HG03175 (cell line): Measurements from ENCODE around the gene TLNRD1.

Experiments used
- ATAC-seq: cut with Tn5 transposase; IDR thresholded peaks from one replicate; pipeline ENCODE4 v1.9.1; 2021; ENCODE audit warnings: mild to moderate bottlenecking, moderate library complexity; ENCODE audit not compliant: unreplicated experiment

Gene TLNRD1

DNA sequence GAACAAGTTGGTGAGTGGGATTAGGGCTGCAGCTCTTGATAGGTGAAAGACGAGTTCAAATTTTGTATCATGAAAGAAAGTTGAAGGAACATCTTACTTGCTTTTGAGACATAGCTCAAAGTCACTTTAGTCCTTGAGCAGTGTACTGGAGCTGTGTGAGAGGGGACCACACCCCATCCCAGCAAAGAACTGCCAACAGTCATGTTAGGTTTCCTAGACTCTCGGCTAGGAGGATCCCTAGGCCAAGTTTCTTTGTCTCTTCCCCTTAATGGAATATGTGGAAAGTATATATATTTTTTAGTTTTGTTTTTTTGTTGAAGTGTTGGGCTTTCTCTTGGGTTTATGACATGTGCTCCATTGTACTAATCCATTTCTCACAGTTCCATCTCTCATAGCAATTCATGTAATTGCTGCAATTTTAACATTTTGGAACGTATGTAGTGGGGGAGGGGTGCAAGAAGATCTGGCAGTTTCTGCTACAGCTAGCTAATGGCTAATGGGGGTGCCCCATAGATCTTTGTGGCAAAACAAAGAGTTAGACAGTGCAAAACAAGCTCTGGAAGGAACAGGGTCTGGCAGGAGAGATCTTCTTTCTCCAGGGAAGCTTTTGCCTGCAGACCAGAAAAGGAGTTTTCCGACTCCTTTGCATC, 25.1 kb downstream of the TLNRD1 start:
- no peak for ATAC-seq

- no peak for ATAC-seq
Observed at GRCh38 chr15:81026836-81027599, 26.3 kb downstream of the TLNRD1 start.

DNA sequence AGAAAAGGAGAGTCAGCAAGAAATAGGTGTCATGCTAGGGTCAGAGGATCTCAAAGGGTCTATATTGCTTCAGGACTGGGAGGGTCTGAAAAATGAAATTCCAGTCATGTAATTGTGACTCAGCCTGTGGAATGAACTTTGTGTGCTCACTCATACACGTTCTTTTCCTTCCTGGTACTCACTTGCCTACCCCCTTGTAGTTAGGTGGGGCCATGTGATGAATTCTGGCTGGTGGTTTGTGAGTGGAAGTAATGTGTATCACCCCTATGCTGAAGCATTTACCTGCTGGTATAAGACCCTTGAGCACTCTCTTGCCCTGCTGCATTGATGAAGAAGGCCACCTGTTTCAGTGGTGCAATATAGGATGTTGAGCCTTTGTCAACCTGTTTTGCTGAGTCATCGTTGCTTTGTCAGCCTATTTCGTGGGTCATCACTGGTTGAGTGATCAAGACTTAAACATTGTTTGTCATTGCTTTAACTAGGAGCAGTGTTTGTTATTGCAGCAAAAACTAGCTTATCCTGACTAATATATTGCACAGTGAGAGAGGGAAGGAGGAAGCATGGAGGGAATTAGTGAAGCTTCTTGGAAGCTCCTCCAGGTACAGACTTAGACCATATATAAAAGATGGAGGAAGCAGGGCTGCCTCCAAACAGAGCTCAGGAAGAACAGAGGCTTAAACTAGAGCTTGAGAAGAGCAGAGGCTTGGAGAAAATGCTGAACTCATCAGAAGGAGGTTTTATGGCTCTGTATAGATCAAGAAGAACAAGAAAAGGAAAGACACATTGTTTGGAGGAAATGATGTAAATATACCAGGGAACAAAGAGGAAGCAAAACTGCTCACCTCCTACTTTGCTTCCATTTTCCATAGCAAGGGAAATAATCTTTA, 28.9 kb downstream of the TLNRD1 start:
- no peak for ATAC-seq

GRCh38 chr15:81030301-81030750, 29.6 kb downstream of the TLNRD1 start:
- no peak for ATAC-seq

DNA sequence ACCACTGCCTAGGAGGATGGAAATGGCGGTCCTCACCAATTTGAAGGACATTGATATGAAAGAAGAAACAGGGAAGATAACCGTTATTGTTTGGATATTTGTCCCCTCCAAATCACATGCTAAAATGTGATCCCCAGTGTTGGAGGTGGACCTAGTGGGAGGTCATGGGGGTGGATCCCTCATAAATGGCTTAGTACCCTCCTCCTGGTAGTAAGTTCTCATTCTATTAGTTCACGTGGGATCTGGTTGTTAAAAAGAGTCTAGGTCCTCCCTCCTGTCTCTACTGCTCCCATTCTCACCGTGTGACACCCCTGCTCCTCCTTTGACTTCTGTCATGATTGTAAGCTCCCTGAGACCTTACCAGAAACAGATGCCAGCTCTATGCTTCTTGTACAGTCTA, 30.5 kb downstream of the TLNRD1 start:
- ATAC-seq: no peak

GRCh38 chr15:81032355-81032754, 31.6 kb downstream of the TLNRD1 start:
- no peak for ATAC-seq

DNA sequence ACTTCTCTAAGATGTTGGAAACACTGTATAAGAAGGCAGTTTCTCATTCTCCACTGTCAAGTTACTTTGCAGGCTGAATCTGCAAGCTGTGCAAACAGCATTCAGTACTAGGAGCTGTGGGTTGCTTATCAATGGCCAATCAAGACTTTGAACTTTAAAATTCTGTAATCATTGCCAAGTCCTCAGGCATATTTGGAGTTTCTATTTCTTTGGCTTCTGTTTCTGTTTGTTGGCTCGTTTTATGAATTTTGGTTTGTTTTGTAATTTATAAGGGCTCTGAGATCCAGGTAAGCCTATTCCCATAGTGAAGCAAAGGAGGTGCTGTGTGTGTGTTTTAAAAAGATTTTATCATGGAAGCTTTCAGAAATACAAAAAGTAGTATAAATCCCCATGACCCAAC, 32.1 kb downstream of the TLNRD1 start:
- ATAC-seq: no peak

DNA sequence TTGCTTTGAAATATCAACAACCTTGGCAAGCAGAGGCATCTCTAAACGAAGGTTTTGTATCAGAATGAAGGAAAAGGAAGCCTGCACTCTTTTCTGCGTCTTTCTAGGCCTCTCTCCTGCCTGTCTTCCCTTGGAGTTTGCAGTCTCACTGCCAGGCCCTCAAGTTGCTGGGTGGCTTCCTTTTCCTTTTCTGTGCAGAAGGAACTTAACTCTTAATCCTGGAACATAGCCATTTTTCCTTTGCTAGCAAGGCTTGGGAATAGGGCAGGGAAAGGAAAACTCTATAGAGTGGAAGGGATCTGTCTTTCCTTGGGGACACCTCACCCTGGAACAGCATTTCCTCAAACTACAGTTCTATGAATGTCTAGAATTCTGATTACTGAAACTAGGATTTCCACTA, 32.8 kb downstream of the TLNRD1 start:
- ATAC-seq: no peak

DNA sequence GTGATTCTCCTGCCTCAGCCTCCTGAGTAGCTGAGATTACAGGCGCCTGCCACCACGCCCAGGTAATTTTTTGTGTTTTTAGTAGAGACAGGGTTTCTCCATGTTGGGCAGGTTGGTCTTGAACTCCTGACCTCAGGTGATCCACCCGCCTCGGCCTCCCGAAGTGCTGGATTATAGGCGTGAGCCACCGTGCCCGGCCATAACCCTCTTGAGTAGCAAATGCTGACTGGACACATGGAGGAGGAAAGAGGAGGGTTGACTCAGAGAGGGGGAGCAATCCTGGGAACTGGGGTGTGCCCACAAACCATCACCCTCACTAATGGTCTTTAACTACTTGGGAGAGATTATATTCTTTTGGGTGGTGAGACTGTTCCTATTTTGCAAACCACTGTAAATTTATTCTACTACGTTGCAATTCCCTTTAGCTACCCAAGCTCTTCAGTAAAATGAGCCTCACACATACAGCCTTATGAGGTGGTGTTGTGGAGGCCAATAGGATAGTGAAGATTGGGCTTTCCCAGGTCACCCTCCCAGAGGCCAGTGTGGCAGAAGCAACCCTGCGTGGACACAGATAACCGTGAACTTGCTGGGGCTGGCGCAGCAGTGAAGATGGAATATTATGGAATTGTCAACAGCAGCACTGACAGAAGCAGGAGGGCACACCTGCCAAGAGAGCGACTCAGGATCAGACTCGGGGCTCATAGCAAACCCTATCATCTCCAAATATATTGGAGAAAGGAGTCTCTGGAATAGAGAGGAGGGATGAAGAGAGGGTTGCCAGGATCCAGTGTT, 37.4 kb downstream of the TLNRD1 start:
- ATAC-seq: no peak

- peak; percentile 49 for ATAC-seq
Observed at GRCh38 chr15:81038975-81039607, 38.4 kb downstream of the TLNRD1 start.

GRCh38 chr15:81040757-81041156, 40.0 kb downstream of the TLNRD1 start:
- ATAC-seq: no peak

DNA sequence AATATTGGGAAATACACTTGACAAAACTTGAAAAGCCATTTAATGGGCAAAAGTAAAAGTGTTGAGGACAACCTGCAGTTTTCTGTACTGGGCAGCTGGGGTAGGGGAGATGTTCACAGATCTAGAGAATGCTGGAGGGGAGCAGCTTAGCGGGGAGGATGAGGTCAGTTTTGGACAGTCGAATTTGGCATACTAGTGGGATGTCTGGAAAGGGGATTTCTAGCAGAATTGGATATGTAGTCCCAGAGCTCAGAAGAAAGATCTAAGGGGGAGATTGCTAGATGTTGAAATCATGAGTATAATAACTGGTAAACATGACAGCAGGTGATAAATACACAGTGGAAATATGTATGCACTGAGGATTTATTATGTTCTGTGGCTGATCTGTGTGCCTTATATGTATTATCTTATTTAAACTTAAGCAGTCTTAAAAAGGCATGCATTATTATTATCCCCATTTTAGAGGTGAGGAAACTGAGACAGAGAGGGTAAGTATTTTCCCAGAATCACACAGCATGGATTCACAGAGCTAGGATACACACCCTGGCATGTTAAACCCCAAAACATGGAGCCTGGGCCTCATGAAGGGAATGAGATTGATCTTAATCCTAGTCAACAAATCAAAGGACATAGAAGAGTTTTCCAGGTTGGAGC, 42.7 kb downstream of the TLNRD1 start:
- no peak for ATAC-seq

- no peak for ATAC-seq
Observed at GRCh38 chr15:81043935-81044575, 43.3 kb downstream of the TLNRD1 start.

DNA sequence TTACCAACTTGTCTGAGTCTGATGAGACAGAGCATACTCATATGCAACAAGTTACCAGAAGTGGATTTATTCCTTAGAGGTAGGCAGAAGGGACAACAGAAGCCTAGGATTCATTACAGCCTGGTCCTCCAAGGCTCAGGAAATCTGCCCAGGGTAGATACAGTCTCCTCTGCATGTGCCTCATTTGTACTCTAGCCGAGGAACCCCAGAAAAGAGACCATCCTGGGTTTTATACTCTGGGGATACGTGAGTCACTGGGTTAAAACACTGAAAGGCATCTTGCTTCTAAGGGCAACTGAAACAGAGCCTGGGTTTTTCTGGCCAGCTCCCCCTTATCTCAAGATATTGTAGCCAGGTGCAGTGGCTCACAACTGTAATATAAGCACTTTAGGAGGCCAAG, 45.6 kb downstream of the TLNRD1 start:
- no peak for ATAC-seq

- no peak for ATAC-seq
Observed at GRCh38 chr15:81047928-81048327, 47.2 kb downstream of the TLNRD1 start.

DNA sequence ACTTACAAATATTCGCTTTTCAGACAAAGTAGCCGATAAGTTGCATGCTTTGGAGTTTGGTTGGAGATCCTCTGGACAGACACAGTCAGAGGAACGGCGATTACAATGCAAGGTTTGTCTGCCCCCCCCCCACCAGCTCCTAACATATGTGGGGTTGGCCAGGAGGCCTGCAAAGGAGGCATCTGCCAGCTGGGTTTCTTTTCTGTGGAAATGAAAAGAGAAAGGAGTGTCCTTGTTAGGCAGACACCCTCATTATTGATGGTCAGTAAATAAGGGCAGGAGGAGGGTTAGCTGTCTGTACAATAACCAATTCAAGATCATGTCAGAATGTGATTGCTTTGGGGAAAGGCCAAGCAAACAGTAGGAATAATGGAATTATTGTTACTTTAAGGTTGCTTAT, 49.1 kb downstream of the TLNRD1 start:
- ATAC-seq: no peak

DNA sequence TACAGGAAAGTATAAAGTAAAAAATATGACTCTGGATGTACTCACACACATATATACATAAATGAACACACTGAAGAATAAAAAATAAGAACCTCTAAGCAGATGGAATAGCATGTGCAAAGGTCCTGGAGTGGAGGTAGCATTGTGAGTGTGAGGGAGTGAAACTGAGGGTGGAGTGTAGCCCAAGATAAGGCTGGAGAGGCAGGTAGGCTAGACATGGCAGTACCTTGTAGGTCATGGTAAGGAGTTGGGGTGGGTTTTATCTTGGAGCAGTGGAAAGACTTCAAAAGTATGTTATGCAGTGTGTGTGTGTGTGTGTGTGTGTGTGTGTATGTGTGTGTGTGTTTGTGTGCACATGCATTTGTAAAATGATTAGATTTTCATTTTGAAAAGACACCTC, 49.5 kb downstream of the TLNRD1 start:
- no peak for ATAC-seq

DNA sequence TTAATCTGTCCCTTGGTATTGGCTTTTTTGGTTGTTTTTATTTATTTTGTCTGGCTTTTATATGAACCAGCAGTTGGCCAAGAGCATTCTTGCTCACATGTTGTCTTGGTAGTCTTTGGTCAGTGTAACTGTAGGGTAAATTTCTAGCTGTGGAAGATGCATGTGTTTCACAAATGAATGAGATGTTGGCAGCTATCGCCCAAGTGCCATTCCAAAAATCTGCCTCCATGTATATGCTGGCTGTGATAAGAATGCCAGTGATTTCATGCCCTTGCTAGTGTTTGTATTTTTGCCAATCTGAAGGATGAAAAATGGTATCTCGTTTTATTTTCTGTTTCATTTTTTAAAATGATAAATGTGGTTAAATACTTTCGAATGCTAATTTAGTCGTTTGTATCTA, 50.1 kb downstream of the TLNRD1 start:
- ATAC-seq: no peak

GRCh38 chr15:81052046-81052445, 51.3 kb downstream of the TLNRD1 start:
- peak; percentile 47 for ATAC-seq
